H9 (cell line): ENCODE data around the gene RAB40B. TPM values are rescaled to one million over a fixed set of nuclear protein-coding genes. Genes with fewer than 3 reads are reported as not detected.

Source experiments
- DNase-seq: peaks from one replicate; pipeline ENCODE4 v3.0.0-alpha.2; 2017
- H2AFZ ChIP-seq: one replicate; pipeline ENCODE4 v1.6.1; 2013; ENCODE audit warnings: mild to moderate bottlenecking, low read length, control low read depth, moderate library complexity
- H2AK5ac ChIP-seq: 2 replicates; pipeline ENCODE4 v1.6.1; 2013; ENCODE audit warnings: low read length, control low read depth, mixed read lengths; ENCODE audit not compliant: insufficient read length
- H2BK120ac ChIP-seq: one replicate; pipeline ENCODE4 v1.6.1; 2013; ENCODE audit warnings: low read depth, mild to moderate bottlenecking, low read length, control low read depth, inconsistent platforms; ENCODE audit not compliant: poor library complexity, severe bottlenecking
- H2BK12ac ChIP-seq: 2 replicates; pipeline ENCODE4 v1.6.1; 2013; ENCODE audit warnings: low read length, control low read depth, mixed read lengths, low read depth; ENCODE audit not compliant: insufficient read length
- H2BK15ac ChIP-seq: 2 replicates; pipeline ENCODE4 v1.6.1; 2013; ENCODE audit warnings: low read depth, low read length, control low read depth
- H2BK20ac ChIP-seq: one replicate; pipeline ENCODE4 v1.6.1; 2013; ENCODE audit warnings: low read depth, mild to moderate bottlenecking, low read length, control low read depth, inconsistent platforms; ENCODE audit not compliant: poor library complexity, severe bottlenecking
- H2BK5ac ChIP-seq: 2 replicates; pipeline ENCODE4 v1.6.1; 2013; ENCODE audit warnings: low read length, control low read depth, mixed read lengths; ENCODE audit not compliant: insufficient read length
- H3K14ac ChIP-seq: 2 replicates; pipeline ENCODE4 v1.6.1; 2013; ENCODE audit warnings: low read length, control low read depth; ENCODE audit not compliant: insufficient read depth
- H3K18ac ChIP-seq: 2 replicates; pipeline ENCODE4 v1.6.1; 2013; ENCODE audit warnings: low read depth, mild to moderate bottlenecking, mixed read lengths, low read length, control low read depth; ENCODE audit not compliant: insufficient read length
- H3K23ac ChIP-seq: 2 replicates; pipeline ENCODE4 v1.6.1; 2013; ENCODE audit warnings: low read length, control low read depth, mixed read lengths, low read depth; ENCODE audit not compliant: insufficient read length
- H3K23me2 ChIP-seq: 2 replicates; pipeline ENCODE4 v1.6.1; 2013; ENCODE audit warnings: low read depth, mild to moderate bottlenecking, mixed read lengths, low read length, control low read depth; ENCODE audit not compliant: insufficient read length, poor library complexity, severe bottlenecking
- H3K27ac ChIP-seq: 2 replicates; pipeline ENCODE4 v1.5.1; 2013; ENCODE audit warnings: low read length, control low read depth, mixed read lengths, low read depth; ENCODE audit not compliant: insufficient read length
- H3K27me3 ChIP-seq: 2 replicates; pipeline ENCODE4 v1.6.1; 2013; ENCODE audit warnings: low read length, control low read depth, inconsistent platforms; ENCODE audit not compliant: insufficient read depth
- H3K4ac ChIP-seq: 2 replicates; pipeline ENCODE4 v1.6.1; 2013; ENCODE audit warnings: low read depth, mild to moderate bottlenecking, control low read depth, inconsistent platforms, low read length, moderate library complexity
- H3K4me1 ChIP-seq: 2 replicates; pipeline ENCODE4 v1.6.1; 2013; ENCODE audit warnings: low read length, control low read depth, inconsistent platforms; ENCODE audit not compliant: insufficient read depth
- H3K4me2 ChIP-seq: 2 replicates; pipeline ENCODE4 v1.6.1; 2013; ENCODE audit warnings: low read length, control low read depth, mixed read lengths; ENCODE audit not compliant: insufficient read length, insufficient read depth
- H3K56ac ChIP-seq: 2 replicates; pipeline ENCODE4 v1.6.1; 2013; ENCODE audit warnings: low read depth, mild to moderate bottlenecking, mixed read lengths, low read length, control low read depth; ENCODE audit not compliant: insufficient read length
- H3K79me1 ChIP-seq: 2 replicates; pipeline ENCODE4 v1.6.1; 2013; ENCODE audit warnings: low read depth, mild to moderate bottlenecking, moderate library complexity, low read length, control low read depth, inconsistent platforms; ENCODE audit not compliant: insufficient read depth, poor library complexity, severe bottlenecking
- H3K79me2 ChIP-seq: 2 replicates; pipeline ENCODE4 v1.6.1; 2013; ENCODE audit warnings: low read length, control low read depth, inconsistent platforms; ENCODE audit not compliant: insufficient read depth
- H3K9ac ChIP-seq: 2 replicates; pipeline ENCODE4 v1.6.1; 2013; ENCODE audit warnings: low read length, control low read depth, mixed read lengths; ENCODE audit not compliant: insufficient read length; ENCODE audit errors: extremely low read depth
- H3K9me3 ChIP-seq: one replicate; pipeline ENCODE4 v1.6.1; 2013; ENCODE audit warnings: low read depth, low read length, inconsistent platforms; ENCODE audit not compliant: control insufficient read depth
- H3T11ph ChIP-seq: one replicate; pipeline ENCODE4 v1.6.1; 2013; ENCODE audit warnings: mild to moderate bottlenecking, low read length, control low read depth, inconsistent platforms
- H4K20me1 ChIP-seq: one replicate; pipeline ENCODE4 v1.6.1; 2013; ENCODE audit not compliant: control insufficient read depth, insufficient read length, insufficient read depth
- H4K5ac ChIP-seq: 2 replicates; pipeline ENCODE4 v1.6.1; 2013; ENCODE audit warnings: low read depth, mild to moderate bottlenecking, mixed read lengths, low read length, control low read depth; ENCODE audit not compliant: insufficient read length
- H4K8ac ChIP-seq: replicated peaks from 2 replicates; pipeline ENCODE4 v1.6.1; 2013; ENCODE audit warnings: low read length, control low read depth, mixed read lengths, low read depth; ENCODE audit not compliant: insufficient read length
- H4K91ac ChIP-seq: 2 replicates; pipeline ENCODE4 v1.6.1; 2013; ENCODE audit warnings: low read depth, mild to moderate bottlenecking, moderate library complexity, mixed read lengths, low read length, control low read depth; ENCODE audit not compliant: insufficient read length
- H3K27ac Mint-ChIP-seq, 3 experiments: 2 replicates in 2 of 3; 3 replicates in 1 of 3; pipeline ENCODE4 v1.8.0; 2020 to 2021; ENCODE audit warnings: mixed read lengths in 3 of 3, mild to moderate bottlenecking in 1 of 3, moderate library complexity in 1 of 3
- H3K27me3 Mint-ChIP-seq: 2 replicates; pipeline ENCODE4 v1.8.0; 2021; ENCODE audit warnings: low read depth, mild to moderate bottlenecking, moderate library complexity, mixed read lengths
- H3K36me3 Mint-ChIP-seq, 3 experiments: 2 replicates in 2 of 3; 3 replicates in 1 of 3; pipeline ENCODE4 v1.8.0; 2020 to 2021; ENCODE audit warnings: low read depth in 3 of 3, mixed read lengths in 3 of 3; ENCODE audit not compliant: insufficient read depth in 1 of 3
- H3K4me1 Mint-ChIP-seq, 2 experiments: 2 replicates each; pipeline ENCODE4 v1.8.0; 2020; ENCODE audit warnings: mixed read lengths in 2 of 2
- H3K4me3 Mint-ChIP-seq, 2 experiments: 2 replicates in 1 of 2; 3 replicates in 1 of 2; pipeline ENCODE4 v1.8.0; 2020 to 2021; ENCODE audit warnings: mild to moderate bottlenecking in 2 of 2, mixed read lengths in 2 of 2, moderate library complexity in 1 of 2
- H3K9me3 Mint-ChIP-seq, 2 experiments: 2 replicates in 1 of 2; 3 replicates in 1 of 2; pipeline ENCODE4 v1.8.0; 2020; ENCODE audit warnings: mild to moderate bottlenecking in 2 of 2, mixed read lengths in 2 of 2, moderate library complexity in 1 of 2
- WGBS: extraction: QIAGEN DNeasy Blood & Tissue Kit; methylation state at CpG from one replicate; pipeline ENCODE4 v1.1.7; 2013; ENCODE audit warnings: missing lambda C conversion rate, low lambda C conversion rate, mixed read lengths; ENCODE audit not compliant: insufficient read length; ENCODE audit errors: extremely low coverage; 5-methylcytosine and 5-hydroxymethylcytosine counted together
- microRNA-seq: library from miRNA; unstranded; fragments of <30 nt; microRNA quantifications from one replicate; pipeline ENCODE4, GENCODE V29; 2020; ENCODE audit warnings: borderline microRNAs expressed
- total RNA-seq: library from RNA; stranded (reverse); gene quantifications from 2 replicates; pipeline ENCODE4 v1.2.1, GENCODE V29; 2021
- TF ChIP-seq, protein P1 (sequence below): fragments of 200-600 bp; sonication (generic); conservative IDR thresholded peaks from 3 replicates; pipeline ENCODE4 v1.8.0; 2021; ENCODE audit warnings: antibody characterized with exemption, mild to moderate bottlenecking

The RAB40B gene
- total RNA-seq, 1 experiment from 2014 or later: 3.5 TPM

- H4K91ac ChIP-seq: no peak overlapping the region
- peak overlapping the region in 1 of 3 experiments; percentile 89; a peak in 2 of 7 replicates for H3K27ac Mint-ChIP-seq
- H3K27me3 Mint-ChIP-seq: no peaks in the 10 kb centered on the region; the same call in 1 of the 2 replicates
- H3K27ac ChIP-seq: no peak overlapping the region
- no peak overlapping the region for H3K4me3 Mint-ChIP-seq
- no peak overlapping the region for H3K18ac ChIP-seq
- no peaks in the 10 kb centered on the region for H3K27me3 ChIP-seq
- H2BK12ac ChIP-seq: no peak overlapping the region
- TF ChIP-seq, protein P1, sequence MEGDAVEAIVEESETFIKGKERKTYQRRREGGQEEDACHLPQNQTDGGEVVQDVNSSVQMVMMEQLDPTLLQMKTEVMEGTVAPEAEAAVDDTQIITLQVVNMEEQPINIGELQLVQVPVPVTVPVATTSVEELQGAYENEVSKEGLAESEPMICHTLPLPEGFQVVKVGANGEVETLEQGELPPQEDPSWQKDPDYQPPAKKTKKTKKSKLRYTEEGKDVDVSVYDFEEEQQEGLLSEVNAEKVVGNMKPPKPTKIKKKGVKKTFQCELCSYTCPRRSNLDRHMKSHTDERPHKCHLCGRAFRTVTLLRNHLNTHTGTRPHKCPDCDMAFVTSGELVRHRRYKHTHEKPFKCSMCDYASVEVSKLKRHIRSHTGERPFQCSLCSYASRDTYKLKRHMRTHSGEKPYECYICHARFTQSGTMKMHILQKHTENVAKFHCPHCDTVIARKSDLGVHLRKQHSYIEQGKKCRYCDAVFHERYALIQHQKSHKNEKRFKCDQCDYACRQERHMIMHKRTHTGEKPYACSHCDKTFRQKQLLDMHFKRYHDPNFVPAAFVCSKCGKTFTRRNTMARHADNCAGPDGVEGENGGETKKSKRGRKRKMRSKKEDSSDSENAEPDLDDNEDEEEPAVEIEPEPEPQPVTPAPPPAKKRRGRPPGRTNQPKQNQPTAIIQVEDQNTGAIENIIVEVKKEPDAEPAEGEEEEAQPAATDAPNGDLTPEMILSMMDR: no peak
- no peaks in the 10 kb centered on the region for H3K79me1 ChIP-seq
- WGBS: no CpG with 5 or more reads among the region's 16 CpGs
- H3K23me2 ChIP-seq: no peaks in the 10 kb centered on the region
- H3K79me2 ChIP-seq: no peaks in the 10 kb centered on the region
- H2BK20ac ChIP-seq: no peak overlapping the region
- no peak overlapping the region for H2AK5ac ChIP-seq
- no peak overlapping the region for H3K9ac ChIP-seq
- no peak overlapping the region for H3K56ac ChIP-seq
- no peak overlapping the region for H2BK120ac ChIP-seq
- H3K14ac ChIP-seq: no peak overlapping the region
- no peak overlapping the region for H2BK5ac ChIP-seq
- peaks cover 0 to 6% of the 10 kb centered on the region in 2 experiments; a peak in 3 of 5 replicates for H3K9me3 Mint-ChIP-seq
- peaks cover 2 to 4% of the 10 kb centered on the region in 2 experiments; a peak in 2 of 4 replicates for H3K4me1 Mint-ChIP-seq
- H4K20me1 ChIP-seq: no peaks in the 10 kb centered on the region
- peaks cover 41 to 94% (median 86%) of the 10 kb centered on the region in 3 experiments; a peak in 6 of 7 replicates for H3K36me3 Mint-ChIP-seq
- H4K8ac ChIP-seq: no peak overlapping the region
- H3K9me3 ChIP-seq: no peaks in the 10 kb centered on the region
- no peak overlapping the region for H3T11ph ChIP-seq
- no peaks in the 10 kb centered on the region for H3K4me1 ChIP-seq
- H2BK15ac ChIP-seq: no peak overlapping the region
- H4K5ac ChIP-seq: no peak overlapping the region
- no peak overlapping the region for H2AFZ ChIP-seq
- H3K4me2 ChIP-seq: no peak overlapping the region
- DNase-seq: no peak
- H3K23ac ChIP-seq: no peak overlapping the region
- no peak overlapping the region for H3K4ac ChIP-seq
Measured at GRCh38 chr17:82605939-82606600, 92.4 kb downstream of the RAB40B start.

Small RNAs within 50 kb of the gene (microRNA-seq; reads per million reads assigned to microRNA genes)
- not detected for gene MIR4525

Other genes starting within 250 kb of the RAB40B start
- gene CYBC1, start 247.9 kb downstream of the RAB40B start, total RNA-seq: 80.4 and 81.7 TPM in 2 replicates
- gene NARF, start 240.0 kb downstream of the RAB40B start, total RNA-seq: 124 and 129 TPM in 2 replicates
- gene FOXK2, start 179.0 kb downstream of the RAB40B start, total RNA-seq: 59.6 and 72.0 TPM in 2 replicates
- gene WDR45B, start 50.3 kb downstream of the RAB40B start, total RNA-seq: 105 and 110 TPM in 2 replicates
- gene FN3KRP, start 18.0 kb upstream of the RAB40B start, total RNA-seq: 31.9 and 32.9 TPM in 2 replicates
- 23.6 and 28.3 TPM in 2 replicates for gene FN3K, start 36.9 kb upstream of the RAB40B start, total RNA-seq
- 123 and 129 TPM in 2 replicates for gene TBCD, start 53.4 kb upstream of the RAB40B start, total RNA-seq
- gene ZNF750, start 141.3 kb upstream of the RAB40B start, total RNA-seq: 0.09 TPM in 1 of 2 replicates, not detected in the other